Endothelial cell of umbilical vein (primary cell): ENCODE data around the gene ISL2. TPM values are rescaled to one million over a fixed set of nuclear protein-coding genes. Genes with fewer than 3 reads are reported as not detected.

Experiments
- BruUV-seq: library from RNA; stranded (reverse); fragments of 400-500 nt; replicated peaks from 2 replicates; lab custom pipeline; 2021; lab: Mats Ljungman, UMichigan
- CTCF ChIA-PET: fragments of 300-600, 350-600 bp; sonication (Branson Sonifier 250); formaldehyde crosslinking; loops from one replicate; lab custom pipeline; 2021; ENCODE audit warnings: antibody characterized with exemption, inconsistent platforms; lab: Charles Lee
- POLR2A ChIA-PET: fragments of 300-600, 350-600 bp; sonication (Branson Sonifier 250); formaldehyde crosslinking; loops from one replicate; lab custom pipeline; 2021; ENCODE audit warnings: antibody characterized with exemption, inconsistent platforms; lab: Charles Lee
- DNase-seq: peaks from one replicate; pipeline ENCODE4 v3.0.0-alpha.2; 2011; ENCODE audit warnings: low read depth, low spot score
- FAIRE-seq: peaks from 2 replicates; lab custom pipeline; 2011; peaks lifted over from hg19 to GRCh38; lab: Jason Lieb, UNC
- H2AFZ ChIP-seq: 2 replicates; pipeline ENCODE4 v1.6.0; 2012; ENCODE audit warnings: low read depth, low read length, control low read depth, inconsistent platforms
- H3K27ac ChIP-seq: 2 replicates; pipeline ENCODE4 v1.5.1; 2011; ENCODE audit warnings: low read depth, mild to moderate bottlenecking, control low read depth, low read length, moderate library complexity; ENCODE audit not compliant: insufficient read depth
- H3K27me3 ChIP-seq, 2 experiments: 2 replicates each; pipeline versions ENCODE4 v1.6.0 to v1.6.1; 2011; ENCODE audit warnings: low read length in 2 of 2, mixed read lengths in 1 of 2; ENCODE audit not compliant: control insufficient read depth in 2 of 2, insufficient read depth in 2 of 2
- H3K36me3 ChIP-seq, 2 experiments: 2 replicates in 1 of 2; 3 replicates in 1 of 2; pipeline ENCODE4 v1.5.1; 2011; ENCODE audit warnings: low read length in 2 of 2, mild to moderate bottlenecking in 1 of 2, moderate library complexity in 1 of 2; ENCODE audit not compliant: control insufficient read depth in 2 of 2, insufficient read depth in 2 of 2; ENCODE audit errors: extremely low read depth in 1 of 2
- H3K4me1 ChIP-seq: 3 replicates; pipeline ENCODE4 v1.5.1; 2011; ENCODE audit warnings: mild to moderate bottlenecking, low read length; ENCODE audit not compliant: control insufficient read depth, insufficient read depth; ENCODE audit errors: extremely low read depth
- H3K4me2 ChIP-seq: 2 replicates; pipeline ENCODE4 v1.6.1; 2011; ENCODE audit warnings: low read length, control low read depth, mixed read lengths; ENCODE audit not compliant: insufficient read depth
- H3K4me3 ChIP-seq, 3 experiments: fragments of 200-600 bp in 1 of 3; sonication (generic), shearing (Covaris generic) in 1 of 3; replicated peaks in 1 of 3; 2 replicates each; pipeline ENCODE4 v1.5.1; 2011 to 2016; ENCODE audit warnings: control low read depth in 3 of 3, low read length in 3 of 3, mild to moderate bottlenecking in 2 of 3, inconsistent platforms in 1 of 3, low read depth in 1 of 3, moderate library complexity in 1 of 3; ENCODE audit not compliant: insufficient read depth in 1 of 3
- H3K79me2 ChIP-seq: 2 replicates; pipeline ENCODE4 v1.6.0; 2012; ENCODE audit warnings: low read length, inconsistent platforms; ENCODE audit not compliant: control insufficient read depth, insufficient read depth
- H3K9ac ChIP-seq: replicated peaks from 2 replicates; pipeline ENCODE3; 2011; ENCODE audit warnings: low read length, control low read depth; ENCODE audit not compliant: insufficient read depth; ENCODE audit errors: extremely low read depth
- H3K9me1 ChIP-seq: replicated peaks from 3 replicates; pipeline ENCODE4 v1.6.0; 2011; ENCODE audit warnings: mild to moderate bottlenecking, low read length; ENCODE audit not compliant: control insufficient read depth, insufficient read depth; ENCODE audit errors: extremely low read depth
- H3K9me3 ChIP-seq: replicated peaks from 2 replicates; pipeline ENCODE4 v1.5.1; 2012; ENCODE audit warnings: low read length, inconsistent platforms; ENCODE audit not compliant: control insufficient read depth, insufficient read depth
- H4K20me1 ChIP-seq: replicated peaks from 2 replicates; pipeline ENCODE3; 2011; ENCODE audit warnings: mild to moderate bottlenecking, low read length; ENCODE audit not compliant: control insufficient read depth, insufficient read depth; ENCODE audit errors: extremely low read depth
- EZH2 ChIP-seq: IDR thresholded peaks from 2 replicates; pipeline ENCODE4 v1.6.1; 2012; ENCODE audit warnings: borderline replicate concordance, low read depth, mild to moderate bottlenecking, moderate library complexity, low read length, inconsistent platforms; ENCODE audit not compliant: severe bottlenecking
- FOS ChIP-seq: IDR thresholded peaks from 2 replicates; pipeline ENCODE4 v1.6.1; 2011; ENCODE audit warnings: mild to moderate bottlenecking, low read length, moderate library complexity, borderline replicate concordance; ENCODE audit not compliant: insufficient read depth
- GATA2 ChIP-seq: IDR thresholded peaks from 2 replicates; pipeline ENCODE4 v1.7.0; 2011; ENCODE audit warnings: low read depth, mild to moderate bottlenecking, moderate library complexity, mixed read lengths, low read length; ENCODE audit not compliant: insufficient read length, insufficient read depth
- JUN ChIP-seq: IDR thresholded peaks from 2 replicates; pipeline ENCODE4 v1.6.1; 2011; ENCODE audit warnings: borderline replicate concordance, low read depth; ENCODE audit not compliant: insufficient read length, insufficient read depth
- MYC ChIP-seq: IDR thresholded peaks from one replicate; pipeline ENCODE4 v1.6.1; 2011; ENCODE audit warnings: mild to moderate bottlenecking, low read depth, low read length
- POLR2A ChIP-seq: IDR thresholded peaks from 2 replicates; pipeline ENCODE4 v1.6.1; 2012; ENCODE audit warnings: low read depth, mild to moderate bottlenecking, control low read depth, low read length
- POLR2AphosphoS5 ChIP-seq: IDR thresholded peaks from 2 replicates; pipeline ENCODE4 v1.6.1; 2012; ENCODE audit warnings: low read depth, mild to moderate bottlenecking, control low read depth, low read length, moderate library complexity; ENCODE audit not compliant: insufficient read depth
- dilution Hi-C: fragments of 300-500 bp; cut with MboI; formaldehyde crosslinking; loops from one replicate; pipeline ENCODE4 v1.15.0; 2019; ENCODE audit warnings: low sequenced_read_pairs; ENCODE audit not compliant: extremely low pct_ligation_motif_present
- intact Hi-C: fragments of 100-400 bp; cut with micrococcal nuclease; formaldehyde crosslinking; loops from one replicate; pipeline ENCODE4 v1.10.0; 2022
- polyA plus RNA-seq, 4 experiments: library from polyadenylated mRNA; depleted of rRNA in 3 of 4; stranded (reverse) in 3 of 4; unstranded in 1 of 4; fragments of >200 nt; gene quantifications; 2 replicates each; pipeline versions ENCODE4 v1.2.1 to v1.2.3, GENCODE V29; 2011 to 2012; ENCODE audit warnings: missing spikeins in 1 of 4
- total RNA-seq: library from RNA; stranded (reverse); gene quantifications from 2 replicates; pipeline ENCODE4 v1.2.3, GENCODE V29; 2021
- TF ChIP-seq, protein P1 (sequence below): IDR thresholded peaks from 2 replicates; pipeline ENCODE4 v1.6.1; 2011; ENCODE audit not compliant: insufficient read depth, insufficient read length
- TF ChIP-seq, protein P2 (sequence below), 2 donors: IDR thresholded peaks; 1 replicate in 1 of 2; 2 replicates in 1 of 2; pipeline ENCODE4 v1.5.1; 2011; ENCODE audit warnings: low read length in 2 of 2, mild to moderate bottlenecking in 2 of 2, moderate library complexity in 2 of 2, control low read depth in 1 of 2, inconsistent platforms in 1 of 2, low read depth in 1 of 2; ENCODE audit not compliant: insufficient read depth in 1 of 2; ENCODE audit errors: extremely low read depth in 1 of 2

Gene ISL2
- total and polyA plus RNA-seq, 2 donors (not counting 3 experiments of a cell fraction or from before 2014, with no cell fraction given), result 0.10 TPM; not detected in 1

- Histone ChIP-seq H3K27ac (no peak overlapping the region), H2AFZ (no peak overlapping the region), H4K20me1 (no peaks in the 10 kb centered on the region), H3K79me2 (no peaks in the 10 kb centered on the region), H3K4me3 (no peak overlapping the region), H3K4me2 (no peak overlapping the region), H3K9ac (no peak overlapping the region), H3K27me3 (peaks cover 25 to 39% of the 10 kb centered on the region in 2 experiments), H3K36me3 (no peaks in the 10 kb centered on the region), H3K4me1 (no peaks in the 10 kb centered on the region), H3K9me1 (no peaks in the 10 kb centered on the region), H3K9me3 (no peaks in the 10 kb centered on the region)
- intact Hi-C loops, result no loop called here
- FAIRE-seq, result no peak
- no peak for DNase-seq
- ChIA-PET CTCF (interaction anchor here (0.8 to 1.2 kb wide), 2 partner anchors 14 to 140 kb away, joined by 3 read pairs; no protein-coding TSS in a partner anchor), POLR2A (no interaction called here)
- dilution Hi-C loops, result no loop called here
- TF ChIP-seq, protein P1, sequence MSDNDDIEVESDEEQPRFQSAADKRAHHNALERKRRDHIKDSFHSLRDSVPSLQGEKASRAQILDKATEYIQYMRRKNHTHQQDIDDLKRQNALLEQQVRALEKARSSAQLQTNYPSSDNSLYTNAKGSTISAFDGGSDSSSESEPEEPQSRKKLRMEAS, result no peak
- no TSS peak for BruUV-seq
These were observed 10.9 kb upstream of the ISL2 start for GRCh38 chr15:76325704-76326103.

GRCh38 chr15:76327191-76328105 lies 9.1 kb upstream of the ISL2 start:
- no peaks in the 10 kb centered on the region for H3K9me3 ChIP-seq
- no peak overlapping the region for H3K4me3 ChIP-seq
- intact Hi-C loops (no loop called here), dilution Hi-C loops (no loop called here)
- DNase-seq (no peak), FAIRE-seq (no peak)
- POLR2A ChIA-PET, result no interaction called here
- H3K27me3 ChIP-seq, result peaks cover 23 to 38% of the 10 kb centered on the region in 2 experiments
- no peak overlapping the region for H2AFZ ChIP-seq
- no peaks in the 10 kb centered on the region for H3K79me2 ChIP-seq
- no TSS peak for BruUV-seq
- no peak overlapping the region for H3K9ac ChIP-seq
- TF ChIP-seq POLR2AphosphoS5, result no peak
- TF ChIP-seq JUN, result no peak
- TF ChIP-seq, protein P2, sequence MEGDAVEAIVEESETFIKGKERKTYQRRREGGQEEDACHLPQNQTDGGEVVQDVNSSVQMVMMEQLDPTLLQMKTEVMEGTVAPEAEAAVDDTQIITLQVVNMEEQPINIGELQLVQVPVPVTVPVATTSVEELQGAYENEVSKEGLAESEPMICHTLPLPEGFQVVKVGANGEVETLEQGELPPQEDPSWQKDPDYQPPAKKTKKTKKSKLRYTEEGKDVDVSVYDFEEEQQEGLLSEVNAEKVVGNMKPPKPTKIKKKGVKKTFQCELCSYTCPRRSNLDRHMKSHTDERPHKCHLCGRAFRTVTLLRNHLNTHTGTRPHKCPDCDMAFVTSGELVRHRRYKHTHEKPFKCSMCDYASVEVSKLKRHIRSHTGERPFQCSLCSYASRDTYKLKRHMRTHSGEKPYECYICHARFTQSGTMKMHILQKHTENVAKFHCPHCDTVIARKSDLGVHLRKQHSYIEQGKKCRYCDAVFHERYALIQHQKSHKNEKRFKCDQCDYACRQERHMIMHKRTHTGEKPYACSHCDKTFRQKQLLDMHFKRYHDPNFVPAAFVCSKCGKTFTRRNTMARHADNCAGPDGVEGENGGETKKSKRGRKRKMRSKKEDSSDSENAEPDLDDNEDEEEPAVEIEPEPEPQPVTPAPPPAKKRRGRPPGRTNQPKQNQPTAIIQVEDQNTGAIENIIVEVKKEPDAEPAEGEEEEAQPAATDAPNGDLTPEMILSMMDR (IDR thresholded peaks at IDR 0.05; ENCODE audit: extremely low read depth in 1 of 2, insufficient read depth in 1 of 2, low read depth in 1 of 2, low read length in 2 of 2), result no peak
- TF ChIP-seq, protein P1, result no peak
- TF ChIP-seq POLR2A, result no peak
- TF ChIP-seq EZH2, result no peak
- no peak for TF ChIP-seq FOS
- no peak for TF ChIP-seq MYC
- TF ChIP-seq GATA2, result no peak
- no peak overlapping the region for H3K4me2 ChIP-seq
- no peaks in the 10 kb centered on the region for H4K20me1 ChIP-seq
- CTCF ChIA-PET, result interaction anchor here (1.1 to 1.8 kb wide), 3 partner anchors 14 to 142 kb away, joined by 3 to 5 read pairs (median 4); no protein-coding TSS in a partner anchor
- no peaks in the 10 kb centered on the region for H3K36me3 ChIP-seq
- no peaks in the 10 kb centered on the region for H3K9me1 ChIP-seq
- no peaks in the 10 kb centered on the region for H3K4me1 ChIP-seq
- no peak overlapping the region for H3K27ac ChIP-seq
